ENCODE data around the gene AMN1. TPM values are rescaled to one million over a fixed set of nuclear protein-coding genes. Genes with fewer than 3 reads are reported as not detected.

Gene AMN1
- total and polyA plus RNA-seq, 2 experiments from 2014 or later: 12.6 to 17.7 TPM

- no peak for TF ChIP-seq ZNF462 (CRISPR knock-in tag; IDR thresholded peaks at IDR 0.05)
Measured at GRCh38 chr12:31663576-31663975, 65.2 kb downstream of the AMN1 start (continued).

- DNase-seq (ENCODE audit: low spot score) (no peak), ATAC-seq (no peak)
- Histone ChIP-seq H3K9me2 (ENCODE audit: insufficient read depth) (0 out of 2 replicates have a peak, but pooled peaks cover 3% of the 10 kb centered on the region), H3K79me2 (replicated peaks; ENCODE audit: insufficient read depth) (no peaks in the 10 kb centered on the region), H3K36me3 (ENCODE audit: insufficient read depth) (peaks cover 11% of the 10 kb centered on the region), H3K4me3 (no peak overlapping the region), H4K20me1 (replicated peaks; ENCODE audit: insufficient read depth) (no peaks in the 10 kb centered on the region), H3F3A (replicated peaks; ENCODE audit: low read depth) (peaks cover 3% of the 10 kb centered on the region), H2AFZ (no peak overlapping the region), H3K4me2 (no peak overlapping the region), H3K27ac (ENCODE audit: low read depth) (no peak overlapping the region), H3K4me1 (ENCODE audit: insufficient read depth) (peaks cover 10% of the 10 kb centered on the region; the same call in 1 of the 2 replicates), H3K27me3 (ENCODE audit: insufficient read depth) (no peaks in the 10 kb centered on the region)
- Mint-ChIP-seq H3K36me3 (ENCODE audit: low read depth) (peaks cover 29% of the 10 kb centered on the region), H3K27me3 (ENCODE audit: insufficient read depth, low read depth, poor library complexity) (peaks cover 3% of the 10 kb centered on the region), H3K4me1 (peaks cover 7% of the 10 kb centered on the region), H3K4me3 (no peak overlapping the region), H3K9me3 (peaks cover 27% of the 10 kb centered on the region), H3K27ac (no peak overlapping the region)
- TF ChIP-seq EZH2phosphoT487 (IDR thresholded peaks at IDR 0.05; ENCODE audit: unreplicated experiment) (no peak), ETS1 (IDR thresholded peaks at IDR 0.05) (no peak), CTCF (conservative IDR thresholded peaks at IDR 0.05; ENCODE audit: low read depth in 2 of 2) (no peak), ZNF331 (CRISPR knock-in tag; IDR thresholded peaks at IDR 0.05; ENCODE audit: low read depth) (no peak), ZNF114 (CRISPR knock-in tag; IDR thresholded peaks at IDR 0.05) (no peak), JUNB (IDR thresholded peaks at IDR 0.05; ENCODE audit: unreplicated experiment) (no peak)
Measured at GRCh38 chr12:31662176-31662849, 66.5 kb downstream of the AMN1 start.
